Glomerular visceral epithelial cell (primary cell): ENCODE measurements around the gene IDH3G.

Experiments used
- DNase-seq: peaks from one replicate; pipeline ENCODE4 v3.0.0-alpha.2; 2016; ENCODE audit errors: extremely low spot score

The IDH3G gene

DNA sequence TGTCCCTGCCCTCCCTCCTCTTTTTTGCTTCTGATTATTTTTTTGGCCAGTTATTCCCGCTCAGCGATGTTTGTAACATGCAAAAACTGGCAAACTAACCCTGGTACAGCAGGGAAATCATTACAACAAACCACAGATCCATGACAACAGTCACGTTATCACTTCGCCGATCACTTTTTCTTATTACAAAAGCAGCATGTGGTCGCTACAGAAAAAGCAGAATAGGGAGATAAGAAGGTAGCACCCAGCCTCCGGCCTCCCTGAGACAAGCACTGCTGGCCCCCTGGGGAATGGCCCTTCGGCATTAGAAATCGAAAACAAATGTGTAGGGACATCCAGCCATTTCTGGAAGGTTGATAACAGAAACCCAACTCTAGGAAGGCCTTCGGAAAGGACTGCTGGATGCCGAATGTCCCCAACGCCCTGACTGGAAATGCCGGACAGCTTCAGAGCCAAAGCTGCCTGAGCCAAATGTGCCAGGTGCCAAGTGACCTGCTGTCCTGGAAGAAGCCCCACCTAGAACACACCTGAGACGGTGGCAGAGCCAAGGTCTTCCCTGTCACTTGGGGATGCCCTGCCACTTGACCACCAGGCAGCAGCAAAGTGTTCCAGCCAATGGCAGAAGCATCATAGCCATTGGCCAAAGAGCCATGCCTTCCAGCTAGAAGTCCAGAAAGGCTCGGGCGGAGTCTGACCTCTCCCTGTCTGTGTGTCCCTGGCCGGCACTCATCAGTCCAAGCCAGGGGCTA is 2.9 kb downstream of the IDH3G start:
- no peak for DNase-seq

DNA sequence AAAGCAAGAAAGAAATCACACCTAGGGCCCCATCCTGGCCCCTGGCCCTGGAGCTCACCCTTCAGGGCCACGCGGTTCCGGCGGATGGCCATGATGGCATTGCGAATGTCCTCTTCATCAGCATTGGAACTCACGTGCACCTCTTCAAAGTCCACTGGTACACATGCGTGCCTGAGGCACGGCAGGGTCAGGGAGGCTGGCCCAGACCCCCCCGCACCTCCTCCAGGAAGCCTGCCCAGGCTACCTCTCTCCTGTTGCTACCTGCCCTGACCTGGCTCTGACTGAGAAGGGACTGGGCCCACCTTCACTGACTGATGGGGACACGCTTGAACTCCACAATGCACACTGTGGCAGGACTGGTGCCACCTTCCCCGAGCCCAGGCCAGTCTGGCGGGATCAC is 4.5 kb downstream of the IDH3G start:
- DNase-seq: no peak

DNA sequence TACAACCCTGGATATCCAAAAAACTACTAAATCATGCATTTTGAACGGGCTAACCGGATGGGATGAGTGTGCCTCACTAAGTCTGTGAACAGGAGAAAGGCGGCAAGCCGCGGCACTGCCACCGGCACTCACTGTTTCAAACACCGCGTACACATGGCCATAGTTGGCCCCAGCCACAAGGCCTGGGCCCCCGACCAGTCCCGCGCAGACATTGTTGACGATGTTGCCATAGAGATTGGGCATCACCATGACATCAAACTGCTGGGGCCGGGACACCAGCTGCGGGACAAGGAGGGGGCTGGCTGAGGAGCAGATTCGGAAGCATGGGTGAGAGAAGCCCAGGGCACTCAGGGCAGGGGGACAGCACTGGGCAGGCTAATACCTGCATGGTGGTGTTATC is 7.5 kb downstream of the IDH3G start:
- DNase-seq: no peak

DNA sequence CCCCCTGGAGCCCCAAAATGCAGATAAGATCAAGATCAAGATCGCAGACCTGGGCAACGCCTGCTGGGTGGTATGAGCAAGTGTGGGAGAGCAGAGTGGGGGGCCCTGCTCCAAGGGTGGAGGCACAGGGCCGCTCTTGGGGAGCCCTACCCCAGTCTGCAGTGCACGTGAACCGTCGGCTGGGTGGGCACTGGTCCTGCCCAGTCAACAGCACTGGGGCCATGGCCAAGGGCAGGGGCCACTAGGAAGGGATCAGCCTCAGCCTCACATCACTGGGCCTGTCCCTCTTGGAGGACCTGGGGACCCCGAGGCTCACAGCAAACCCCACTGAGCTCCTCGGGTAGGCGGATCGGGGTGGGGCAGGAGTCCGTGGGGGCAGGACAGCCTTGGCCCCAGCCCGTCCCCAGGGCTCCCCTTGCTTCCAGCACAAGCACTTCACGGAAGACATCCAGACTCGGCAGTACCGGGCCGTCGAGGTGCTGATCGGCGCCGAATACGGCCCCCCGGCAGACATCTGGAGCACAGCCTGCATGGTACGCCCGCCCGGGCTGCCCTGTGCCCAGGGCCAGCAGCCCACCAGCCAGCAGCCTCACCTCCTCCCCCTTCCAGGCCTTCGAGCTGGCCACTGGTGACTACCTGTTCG is 9.7 kb downstream of the IDH3G start:
- DNase-seq: no peak

DNA sequence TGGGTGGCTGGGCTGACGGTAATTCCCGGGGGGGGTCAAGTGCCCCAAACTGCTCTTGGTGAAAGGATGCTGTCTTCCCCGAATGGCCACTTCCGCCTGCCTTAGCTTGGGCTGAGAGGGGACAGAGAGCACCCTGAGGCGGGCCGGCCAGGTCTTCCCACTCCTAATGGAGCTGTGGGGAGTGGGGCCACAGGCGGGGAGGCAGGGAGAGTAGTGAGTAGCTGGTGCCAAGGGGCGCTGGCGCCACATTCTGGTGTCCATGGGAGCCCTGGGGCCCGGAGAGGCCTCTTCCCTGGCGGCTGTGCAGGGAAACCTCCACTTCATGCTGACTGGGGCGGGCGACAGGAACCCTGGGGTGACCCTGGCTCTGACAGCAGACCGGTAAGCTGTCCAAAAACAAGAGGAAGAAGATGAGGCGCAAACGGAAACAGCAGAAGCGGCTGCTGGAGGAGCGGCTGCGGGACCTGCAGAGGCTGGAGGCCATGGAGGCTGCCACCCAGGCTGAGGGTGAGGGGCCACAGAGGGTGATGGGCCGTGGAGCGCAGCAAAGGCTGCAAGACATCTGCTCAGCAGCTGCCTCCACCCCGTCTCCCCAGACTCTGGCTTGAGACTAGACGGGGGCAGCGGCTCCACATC is 10.7 kb downstream of the IDH3G start:
- no peak for DNase-seq

DNA sequence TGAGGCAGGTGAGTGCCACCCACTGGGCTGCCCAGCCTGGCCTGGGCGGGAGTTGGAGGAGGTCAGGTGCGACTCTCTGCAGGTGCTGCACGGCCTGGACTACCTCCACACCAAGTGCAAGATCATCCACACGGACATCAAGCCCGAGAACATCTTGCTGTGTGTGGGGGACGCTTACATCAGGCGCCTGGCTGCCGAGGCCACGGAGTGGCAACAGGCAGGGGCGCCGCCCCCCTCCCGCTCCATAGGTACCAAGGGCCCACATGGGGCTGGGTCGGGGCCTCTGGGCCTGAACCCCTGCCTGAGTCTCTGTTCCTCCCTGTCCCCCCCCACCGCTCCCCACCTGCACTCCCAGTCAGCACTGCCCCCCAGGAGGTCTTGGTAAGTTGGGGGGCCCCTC is 11.3 kb downstream of the IDH3G start:
- no peak for DNase-seq

DNA sequence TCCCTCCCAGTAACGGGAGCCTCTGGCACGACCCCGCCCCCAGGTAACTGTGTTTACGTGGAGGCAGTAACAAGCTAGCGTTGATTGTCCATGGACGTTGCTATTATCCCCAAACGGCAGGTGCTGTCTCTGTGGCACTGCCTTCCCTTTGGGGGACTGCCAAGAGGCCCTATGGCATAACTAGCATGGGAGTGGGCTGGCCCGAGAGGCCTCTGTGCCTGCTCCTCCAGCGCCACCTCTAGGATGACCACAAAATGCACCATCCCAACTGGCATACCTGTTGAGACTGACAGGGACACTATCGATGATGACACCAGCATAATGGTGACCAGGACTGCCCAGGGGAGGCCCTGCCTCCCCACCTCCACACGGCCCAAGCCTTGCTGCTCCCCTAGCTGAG is 11.9 kb downstream of the IDH3G start:
- DNase-seq: no peak

DNA sequence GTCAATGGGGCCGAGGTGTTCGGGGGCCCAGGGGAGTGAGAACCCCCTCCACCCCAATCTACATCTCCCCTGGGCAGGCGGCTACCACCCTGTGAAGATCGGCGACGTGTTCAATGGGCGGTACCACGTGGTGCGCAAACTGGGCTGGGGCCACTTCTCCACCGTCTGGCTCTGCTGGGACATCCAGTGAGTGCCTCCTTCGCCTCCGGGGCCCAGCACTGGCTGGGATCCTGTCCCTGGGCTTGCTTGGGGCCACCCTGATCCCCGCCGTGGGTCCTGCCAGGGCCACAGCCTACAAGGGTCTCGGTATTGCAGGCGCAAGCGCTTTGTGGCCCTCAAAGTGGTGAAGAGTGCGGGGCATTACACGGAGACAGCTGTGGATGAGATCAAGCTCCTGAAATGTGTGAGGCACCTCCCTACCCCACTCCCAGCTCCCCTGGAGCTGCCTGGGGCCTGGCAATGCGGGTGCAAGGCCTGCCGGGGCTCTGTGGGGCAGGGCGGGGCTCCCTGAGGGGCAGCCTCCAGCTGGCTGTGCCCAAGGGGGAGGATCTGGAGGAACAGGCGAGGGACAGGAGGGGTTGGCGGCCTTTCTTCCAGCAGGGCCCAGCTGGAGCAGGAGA is 12.6 kb downstream of the IDH3G start:
- DNase-seq: no peak

DNA sequence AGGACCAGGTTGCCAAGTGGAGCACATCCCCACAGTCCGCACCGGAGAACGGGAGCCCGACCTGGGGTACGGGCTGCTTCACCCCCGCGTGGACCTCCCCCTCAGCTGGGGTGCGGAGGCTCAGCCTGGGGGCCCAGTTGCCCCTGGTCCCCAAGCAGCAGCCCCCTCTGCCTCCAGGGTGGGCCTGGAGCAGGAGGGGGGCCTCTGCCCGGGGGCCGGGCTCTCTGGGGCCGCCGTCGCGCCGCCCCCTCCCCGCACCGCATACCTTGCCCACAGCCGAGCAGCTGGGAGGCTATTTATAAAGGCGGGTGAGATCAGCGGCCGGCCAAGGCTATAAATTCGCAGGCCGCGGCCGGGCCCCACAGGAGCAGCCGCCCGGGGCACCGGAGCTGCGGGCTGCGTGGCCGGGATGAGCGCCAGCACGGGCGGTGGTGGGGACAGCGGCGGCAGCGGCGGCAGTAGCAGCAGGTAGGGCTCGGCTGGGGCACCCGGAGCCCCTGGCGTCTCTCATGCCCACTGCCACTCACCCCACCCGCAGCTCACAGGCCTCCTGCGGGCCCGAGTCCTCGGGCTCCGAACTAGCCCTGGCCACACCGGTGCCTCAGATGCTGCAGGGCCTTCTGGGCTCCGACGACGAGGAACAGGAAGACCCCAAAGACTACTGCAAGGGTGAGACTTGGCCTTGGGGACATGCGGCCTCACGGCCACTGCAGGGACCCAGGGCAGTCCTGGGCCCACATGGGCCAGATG is 13.3 kb downstream of the IDH3G start, which contains the start of gene SRPK3:
TSS of gene SRPK3 (plus strand) at position 364 of the 750 bp plus-strand sequence. CDS start at position 410, 46 bp downstream.
- peak; percentile 17 for DNase-seq

DNA sequence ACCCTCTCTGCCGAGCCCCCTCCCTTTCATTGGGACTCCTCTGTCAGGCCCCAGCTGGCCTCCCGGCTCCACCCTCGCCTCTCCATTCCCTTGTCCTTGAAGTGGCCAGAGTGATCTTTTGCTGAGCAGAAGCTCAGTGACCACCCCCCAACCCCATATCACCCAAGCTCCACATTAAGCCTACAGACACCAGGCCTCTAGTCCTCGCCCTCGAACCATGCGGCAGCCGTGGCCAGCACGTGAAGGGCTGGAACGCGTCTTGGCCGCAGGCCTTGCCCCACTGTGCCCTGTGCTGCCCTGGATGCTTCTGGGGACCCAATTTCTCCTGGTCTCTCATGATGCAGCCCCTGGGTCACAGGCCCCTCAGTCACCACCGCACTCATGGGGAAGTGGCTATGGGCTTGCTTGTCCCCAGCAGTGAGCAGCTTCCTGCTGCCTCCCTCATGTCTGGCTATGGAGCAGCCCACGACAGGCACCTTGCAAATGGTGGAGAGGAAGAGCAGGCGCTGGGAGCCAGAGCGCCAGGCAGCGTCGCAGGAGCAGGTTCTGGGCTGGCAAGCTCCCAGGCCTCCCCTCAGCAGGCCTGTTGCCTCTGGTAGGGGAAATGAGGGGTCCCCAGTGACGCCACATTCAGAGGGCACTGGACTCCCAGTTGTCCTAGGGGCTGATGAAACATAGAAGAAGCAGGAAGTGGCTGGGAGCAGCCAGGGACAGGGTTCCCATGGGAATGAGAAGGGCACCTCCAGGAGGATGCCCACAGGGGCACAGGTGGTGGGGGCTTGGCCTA is 14.1 kb downstream of the IDH3G start:
- DNase-seq: no peak

DNA sequence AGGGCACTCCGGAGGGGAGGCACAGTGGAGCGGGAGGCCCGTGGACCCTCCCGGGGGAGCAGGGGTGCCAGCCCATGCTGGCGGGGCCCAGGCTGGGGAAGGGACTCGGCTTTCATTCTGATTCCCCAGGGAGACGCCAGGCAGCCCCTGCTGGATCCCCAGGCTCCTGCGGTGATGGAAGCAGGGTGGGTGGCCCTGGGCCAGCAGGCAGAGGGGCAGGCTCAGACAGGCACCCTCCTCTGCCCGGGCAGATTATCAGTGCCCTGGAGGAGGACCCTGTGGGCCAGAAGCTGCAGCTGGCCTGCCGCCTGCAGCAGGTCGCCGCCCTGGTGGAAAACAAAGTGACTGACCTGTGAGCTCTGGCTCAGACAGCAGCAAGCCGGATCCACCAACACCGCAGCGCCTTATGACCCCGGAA is 15.5 kb downstream of the IDH3G start:
- DNase-seq: no peak

DNA sequence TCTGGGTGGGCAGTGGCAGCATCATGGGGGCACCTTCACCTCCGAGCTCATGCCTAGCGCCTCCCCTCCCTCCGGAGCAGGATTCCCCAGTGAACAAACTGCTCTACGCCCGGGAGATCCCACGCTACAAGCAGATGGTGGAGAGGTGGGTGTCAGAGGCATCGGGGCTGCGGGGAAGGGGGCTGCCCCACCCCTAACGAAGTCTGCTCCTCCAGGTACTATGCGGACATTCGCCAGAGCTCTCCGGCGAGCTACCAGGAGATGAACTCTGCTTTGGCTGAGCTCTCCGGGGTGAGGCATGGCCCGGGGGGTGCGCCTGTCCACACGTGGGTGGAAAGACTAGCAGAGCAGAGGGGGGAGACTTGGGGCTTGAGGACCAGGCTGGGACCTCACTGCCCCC is 16.0 kb downstream of the IDH3G start:
- DNase-seq: no peak

DNA sequence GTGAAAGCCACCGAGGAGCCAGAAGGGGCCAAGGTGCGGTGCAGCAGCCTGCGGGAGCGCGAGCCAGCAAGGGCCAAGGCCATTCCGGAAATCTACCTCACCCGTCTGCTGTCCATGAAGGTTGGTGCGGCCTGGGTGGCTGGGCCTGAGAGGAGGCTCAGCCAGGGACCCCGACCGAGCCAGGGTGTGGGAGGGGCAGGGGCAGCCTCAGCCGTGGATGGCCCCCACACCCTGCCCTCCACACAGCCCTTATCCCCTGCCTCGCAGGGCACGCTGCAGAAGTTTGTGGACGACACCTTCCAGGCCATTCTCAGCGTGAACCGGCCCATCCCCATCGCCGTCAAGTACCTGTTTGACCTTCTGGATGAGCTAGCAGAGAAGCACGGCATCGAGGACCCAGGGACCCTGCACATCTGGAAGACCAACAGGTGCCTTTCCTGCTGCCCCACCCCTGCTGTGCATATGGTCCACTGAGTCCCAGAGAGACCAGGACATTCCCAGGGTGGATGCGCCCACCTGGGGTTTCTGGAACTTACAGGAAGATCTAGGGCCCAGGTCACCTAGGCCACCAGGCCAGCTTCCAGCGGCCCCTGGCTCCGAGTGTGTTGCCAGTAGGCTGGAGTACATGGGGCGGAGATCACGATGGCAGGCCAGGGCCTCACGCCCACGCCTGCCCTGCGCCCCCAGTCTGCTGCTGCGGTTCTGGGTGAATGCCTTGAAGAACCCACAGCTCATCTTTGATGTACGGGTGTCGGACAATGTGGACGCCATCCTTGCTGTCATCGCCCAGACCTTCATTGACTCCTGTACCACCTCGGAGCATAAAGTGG is 16.7 kb downstream of the IDH3G start:
- DNase-seq: no peak

DNA sequence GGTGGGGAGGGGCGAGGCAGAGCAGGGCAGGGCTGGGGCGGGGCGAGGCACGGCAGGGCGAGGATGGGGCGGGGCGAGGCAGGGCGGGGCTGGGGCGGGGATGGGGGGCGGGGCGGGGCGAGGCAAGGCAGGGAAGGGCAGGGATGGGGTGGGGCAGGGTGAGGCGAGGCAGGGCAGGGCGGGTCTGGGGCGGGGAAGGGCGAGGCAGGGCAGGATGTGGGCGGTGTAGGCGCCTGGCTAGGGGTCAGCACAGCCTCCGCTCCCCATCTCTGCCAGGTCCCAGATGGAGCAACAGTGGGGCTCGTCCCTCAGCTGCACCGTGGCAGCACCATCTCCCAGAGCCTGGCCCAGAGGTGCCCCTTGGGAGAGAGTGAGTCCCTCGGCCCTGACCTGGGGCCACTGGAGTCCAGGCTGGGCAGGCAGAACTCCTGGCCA is 17.5 kb downstream of the IDH3G start:
- no peak for DNase-seq

DNA sequence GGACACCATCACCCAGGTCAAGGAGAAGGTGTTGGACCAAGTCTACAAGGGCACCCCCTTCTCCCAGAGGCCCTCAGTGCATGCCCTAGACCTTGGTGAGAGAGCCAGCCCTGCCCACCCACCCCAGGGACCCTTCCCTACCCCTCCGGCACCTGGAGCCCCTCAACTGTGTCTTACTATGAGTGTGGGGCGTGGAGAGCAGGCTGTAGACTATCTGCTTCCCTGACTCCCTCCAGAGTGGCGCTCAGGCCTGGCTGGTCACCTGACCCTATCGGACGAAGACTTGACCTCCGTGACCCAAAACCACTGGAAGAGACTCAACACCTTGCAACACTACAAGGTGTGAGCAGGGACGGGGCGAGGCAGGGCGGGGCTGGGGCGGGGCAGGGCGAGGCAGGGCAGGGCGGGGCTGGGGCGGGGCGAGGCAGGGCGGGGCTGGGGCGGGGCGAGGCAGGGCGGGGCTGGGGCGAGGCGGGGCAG is 18.0 kb downstream of the IDH3G start:
- no peak for DNase-seq

DNA sequence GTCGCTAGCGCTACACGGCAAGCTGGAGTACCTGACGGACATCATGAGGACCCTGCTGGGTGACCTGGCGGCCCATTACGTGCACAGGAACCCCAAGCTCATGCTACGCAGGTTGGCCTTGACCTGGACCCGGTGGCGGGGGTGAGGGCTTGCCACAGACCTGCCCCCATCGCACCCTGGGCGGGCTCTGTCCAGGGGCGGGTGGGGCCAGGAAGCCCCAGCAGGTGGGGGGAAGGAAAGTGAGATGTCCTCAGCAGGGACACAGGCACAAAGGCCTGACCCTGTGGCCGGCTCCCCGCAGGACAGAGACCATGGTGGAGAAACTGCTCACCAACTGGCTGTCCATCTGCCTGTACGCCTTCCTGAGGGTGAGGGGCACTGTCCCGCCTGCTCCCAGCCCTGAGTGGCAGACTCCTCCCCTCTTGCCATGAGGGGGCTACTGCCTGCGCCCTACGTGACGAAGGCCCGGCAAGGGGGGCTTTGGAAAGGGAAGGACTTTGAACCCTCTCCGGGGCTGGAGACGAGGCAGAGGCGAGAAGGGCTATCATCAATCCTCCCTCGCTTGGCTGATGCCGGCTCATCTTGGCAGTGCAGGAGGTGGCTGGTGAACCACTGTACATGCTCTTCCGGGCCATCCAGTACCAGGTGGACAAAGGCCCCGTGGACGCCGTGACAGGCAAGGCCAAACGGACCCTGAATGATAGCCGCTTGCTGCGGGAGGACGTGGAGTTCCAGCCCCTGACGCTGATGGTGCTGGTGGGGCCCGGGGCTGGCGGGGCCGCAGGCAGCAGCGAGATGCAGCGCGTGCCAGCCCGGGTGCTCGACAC is 18.7 kb downstream of the IDH3G start:
- DNase-seq: no peak

DNA sequence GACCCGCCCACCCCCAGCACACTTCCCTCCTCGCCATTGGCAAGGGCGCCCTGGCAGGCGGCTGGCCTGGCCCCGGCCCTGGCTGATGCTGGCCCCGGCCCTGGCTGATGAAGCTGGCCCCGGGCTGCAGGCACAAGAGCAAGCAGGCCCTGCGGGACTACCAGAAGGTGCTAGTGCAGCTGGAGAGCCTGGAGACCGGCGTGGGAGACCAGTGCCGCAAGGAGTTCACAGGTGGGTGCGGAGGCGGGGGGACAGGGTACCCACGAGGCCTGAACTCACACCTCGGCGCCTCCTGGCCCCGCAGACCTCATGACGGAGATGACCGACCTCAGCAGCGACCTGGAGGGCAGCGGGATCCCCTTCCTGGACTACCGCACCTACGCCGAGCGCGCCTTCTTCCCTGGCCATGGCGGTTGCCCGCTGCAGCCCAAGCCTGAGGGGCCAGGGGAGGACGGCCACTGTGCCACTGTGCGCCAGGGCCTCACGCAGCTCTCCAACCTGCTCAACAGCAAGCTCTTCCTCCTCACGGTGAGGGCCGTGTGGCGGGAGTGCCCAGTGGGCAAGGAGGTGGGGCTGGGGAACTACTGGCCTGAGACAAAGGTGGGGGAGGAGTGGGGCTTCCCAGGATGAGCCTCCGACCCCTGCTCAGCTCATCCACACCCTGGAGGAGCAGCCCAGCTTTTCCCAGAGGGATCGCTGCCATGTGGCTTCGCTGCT is 19.4 kb downstream of the IDH3G start:
- no peak for DNase-seq
